Psoas muscle (tissue), 8 donors: ENCODE measurements around the gene CKB. TPM values are rescaled to one million over a fixed set of nuclear protein-coding genes. Genes with fewer than 3 reads are reported as not detected.

Experiments
- ATAC-seq, 4 donors: fragments of 200-7000 bp; cut with Tn5 transposase; one replicate each; pipeline ENCODE4 v1.9.1; 2020; ENCODE audit warnings: moderate library complexity in 3 of 4, mild to moderate bottlenecking in 2 of 4
- DNase-seq, 2 donors: peaks; one replicate each; pipeline ENCODE4 v3.0.0-alpha.2; 2020
- H3K27ac ChIP-seq: fragments of 200-600 bp; one replicate; pipeline ENCODE4 v1.8.0; 2022
- H3K27me3 ChIP-seq, 3 donors: fragments of 200-600 bp in 1 of 3; one replicate each; pipeline versions ENCODE4 v1.6.1 to v1.8.0; 2013 to 2022; ENCODE audit warnings: low read length in 2 of 3, mild to moderate bottlenecking in 2 of 3, moderate library complexity in 1 of 3; ENCODE audit not compliant: insufficient read depth in 3 of 3
- H3K36me3 ChIP-seq, 2 donors: fragments of 200-600 bp in 1 of 2; one replicate each; pipeline versions ENCODE4 v1.6.1 to v1.8.0; 2013 to 2022; ENCODE audit warnings: low read depth in 1 of 2, mild to moderate bottlenecking in 1 of 2, moderate library complexity in 1 of 2; ENCODE audit not compliant: insufficient read depth in 1 of 2
- H3K4me1 ChIP-seq: fragments of 200-600 bp; one replicate; pipeline ENCODE4 v1.8.0; 2022
- H3K4me3 ChIP-seq: fragments of 200-600 bp; one replicate; pipeline ENCODE4 v1.8.0; 2022; ENCODE audit warnings: mild to moderate bottlenecking
- H3K9me3 ChIP-seq: fragments of 200-600 bp; one replicate; pipeline ENCODE4 v1.8.0; 2022
- CTCF ChIP-seq: fragments of 200-600 bp; IDR thresholded peaks from one replicate; pipeline ENCODE4 v1.8.0; 2022; ENCODE audit warnings: antibody characterized with exemption
- WGBS, 3 donors: extraction: QIAGEN DNeasy Blood & Tissue Kit; methylation state at CpG; one replicate each; pipeline versions ENCODE4 v1.1.6 to v1.1.7; 2013; 5-methylcytosine and 5-hydroxymethylcytosine counted together
- intact Hi-C, 2 donors: fragments of 100-400 bp; cut with DNase I; formaldehyde crosslinking; loops; one replicate each; pipeline versions ENCODE4 v1.11.0 to v1.14.2; 2022
- polyA plus RNA-seq, 3 donors: library from polyadenylated mRNA; stranded (reverse); fragments of 200-250 nt; gene quantifications; one replicate each; pipeline ENCODE4 v1.2.3, GENCODE V29; 2013
- total RNA-seq, 4 donors: library from RNA; stranded (reverse); fragmentation: NEBNext Ultra II Directional in 2 of 4; extraction: Animal tissue kit (Norgen Biotek cat#: 25700) in 2 of 4; gene quantifications; one replicate each; pipeline versions ENCODE4 v1.2.1 to v1.2.4, GENCODE V29; 2021 to 2023
- donor health status: healthy with polysubstance abuse.
- donor health status: DM: no; HTN: no; CAD: no; lungs with moderate emphysema.
- donor health status: Bipolar disorder and iron deficiency.
- donor health status: healthy.
- donor health status: DM: yes; HTN: yes; CAD: no.
- donor health status: DM: no; HTN: no; CAD: no.
- donor health status: DM: no; HTN: no; CAD: no.
- donor health status: DM: yes; HTN: yes; CAD: no.

The CKB gene
- total and polyA plus RNA-seq, 7 donors, result 19.5 to 383 (median 44.9) TPM

- intact Hi-C loops, result no loop called here
- Histone ChIP-seq H3K4me1 (no peaks in the 10 kb centered on the region), H3K4me3 (no peak overlapping the region), H3K36me3 (peaks cover 14 to 93% of the 10 kb centered on the region in 2 donors), H3K9me3 (no peaks in the 10 kb centered on the region), H3K27ac (no peak overlapping the region), H3K27me3 (no peaks in the 10 kb centered on the region)
- DNase-seq (no peak), ATAC-seq (no peak)
- 88 to 91% (median 88%) methylated on average over 5 of the region's 5 CpGs for WGBS, 3 donors
- TF ChIP-seq CTCF, result no peak
These were observed 46.0 kb downstream of the CKB start for GRCh38 chr14:103476631-103477030.

GRCh38 chr14:103476065-103476464 lies 46.6 kb downstream of the CKB start:
- ATAC-seq, result no peak
- intact Hi-C loops, result no loop called here
- Histone ChIP-seq H3K36me3 (peaks cover 14 to 93% of the 10 kb centered on the region in 2 donors), H3K27me3 (no peaks in the 10 kb centered on the region), H3K4me3 (no peak overlapping the region), H3K9me3 (no peaks in the 10 kb centered on the region), H3K27ac (no peak overlapping the region), H3K4me1 (no peaks in the 10 kb centered on the region)
- TF ChIP-seq CTCF, result no peak
- 93 to 100% (median 94%) methylated on average over 3 of the region's 3 CpGs for WGBS, 3 donors
- no peak for DNase-seq

GRCh38 chr14:103474893-103475292 lies 47.7 kb downstream of the CKB start:
- intact Hi-C loops, result no loop called here
- DNase-seq (no peak), ATAC-seq (no peak)
- WGBS, 3 donors, result 93 to 97% (median 94%) methylated on average over 5 of the region's 5 CpGs
- H3K4me1 ChIP-seq, result no peaks in the 10 kb centered on the region
- H3K27me3 ChIP-seq, result no peaks in the 10 kb centered on the region
- TF ChIP-seq CTCF, result no peak
- H3K4me3 ChIP-seq, result no peak overlapping the region
- H3K9me3 ChIP-seq, result no peaks in the 10 kb centered on the region
- peaks cover 14 to 91% of the 10 kb centered on the region in 2 donors for H3K36me3 ChIP-seq
- no peak overlapping the region for H3K27ac ChIP-seq

- H3K4me3 ChIP-seq, result no peak overlapping the region
- WGBS, 3 donors, result 88 to 90% (median 90%) methylated on average over 5 of the region's 5 CpGs
- H3K27ac ChIP-seq, result no peak overlapping the region
- H3K36me3 ChIP-seq, result peaks cover 17 to 94% of the 10 kb centered on the region in 2 donors
- H3K9me3 ChIP-seq, result no peaks in the 10 kb centered on the region
- intact Hi-C loops, result no loop called here
- H3K4me1 ChIP-seq, result no peaks in the 10 kb centered on the region
- TF ChIP-seq CTCF, result no peak
- DNase-seq (no peak), ATAC-seq (no peak)
- H3K27me3 ChIP-seq, result no peaks in the 10 kb centered on the region
These were observed 49.7 kb downstream of the CKB start for GRCh38 chr14:103472939-103473338.

Other genes starting within 250 kb of the CKB start
- 100 to 1,000 TPM; 222 to 535 (median 414) TPM for gene EIF5, start 188.6 kb downstream of the CKB start, total RNA-seq
- 100 to 1,000 TPM; 163 to 381 (median 354) TPM for gene EIF5, start 188.6 kb downstream of the CKB start, polyA plus RNA-seq
- gene MARK3, start 137.4 kb downstream of the CKB start, total RNA-seq, result 10 to 100 TPM; 56.0 to 75.9 (median 66.7) TPM
- 10 to 100 TPM; 46.1 to 89.2 (median 53.5) TPM for gene MARK3, start 137.4 kb downstream of the CKB start, polyA plus RNA-seq
- 10 to 100 TPM in 1 of 4 donors, 1 to 10 TPM in 3; 6.5 to 12.7 (median 7.8) TPM for gene TRMT61A, start 6.4 kb upstream of the CKB start, total RNA-seq
- gene TRMT61A, start 6.4 kb upstream of the CKB start, polyA plus RNA-seq, result 10 to 100 TPM; 13.1 to 29.5 (median 13.3) TPM
- 10 to 100 TPM; 15.4 to 29.5 (median 23.2) TPM for gene BAG5, start 39.8 kb upstream of the CKB start, total RNA-seq
- 10 to 100 TPM in 2 of 3 donors, 1 to 10 TPM in 1; 8.7 to 25.4 (median 14.1) TPM for gene BAG5, start 39.8 kb upstream of the CKB start, polyA plus RNA-seq
- gene COA8, start 40.1 kb upstream of the CKB start, total RNA-seq, result 100 to 1,000 TPM in 1 of 4 donors, 10 to 100 TPM in 3; 73.6 to 101 (median 80.0) TPM
- 100 to 1,000 TPM; 118 to 171 (median 141) TPM for gene COA8, start 40.1 kb upstream of the CKB start, polyA plus RNA-seq
- 100 to 1,000 TPM; 126 to 190 (median 148) TPM for gene KLC1, start 106.4 kb upstream of the CKB start, total RNA-seq
- gene KLC1, start 106.4 kb upstream of the CKB start, polyA plus RNA-seq, result 100 to 1,000 TPM in 2 of 3 donors, 10 to 100 TPM in 1; 86.4 to 256 (median 201) TPM
- gene XRCC3, start 192.6 kb upstream of the CKB start, total RNA-seq, result 1 to 10 TPM; 1.1 to 2.5 (median 1.4) TPM
- gene XRCC3, start 192.6 kb upstream of the CKB start, polyA plus RNA-seq, result 1 to 10 TPM in 2 of 3 donors, under 1 TPM in 1; 1.00 to 2.5 (median 1.8) TPM
- gene ZFYVE21, start 193.0 kb upstream of the CKB start, total RNA-seq, result 10 to 100 TPM; 14.3 to 27.1 (median 20.8) TPM
- 10 to 100 TPM; 14.0 to 21.7 (median 16.9) TPM for gene ZFYVE21, start 193.0 kb upstream of the CKB start, polyA plus RNA-seq